GM23338 (cell line): ENCODE data around the gene RNF133. TPM values are rescaled to one million over a fixed set of nuclear protein-coding genes. Genes with fewer than 3 reads are reported as not detected.

Experiments
- ATAC-seq: fragments of 200-7000 bp; cut with Tn5 transposase; 3 replicates; pipeline ENCODE4 v1.9.1; 2020
- DNase-seq: peaks from one replicate; pipeline ENCODE4 v3.0.0-alpha.2; 2015; ENCODE audit warnings: low spot score
- H2AFZ ChIP-seq: fragments of 200-600 bp; sonication (generic); 2 replicates; pipeline ENCODE4 v1.8.0; 2016; ENCODE audit warnings: antibody characterized with exemption, mild to moderate bottlenecking, moderate library complexity
- H3F3A ChIP-seq: fragments of 200-600 bp; sonication (generic); replicated peaks from 2 replicates; pipeline ENCODE4 v1.8.0; 2017; ENCODE audit warnings: antibody characterized with exemption, mixed run types, low read depth
- H3K27ac ChIP-seq: fragments of 200-600 bp; sonication (generic); 2 replicates; pipeline ENCODE4 v1.6.1; 2016; ENCODE audit warnings: low read depth
- H3K27me3 ChIP-seq: fragments of 200-600 bp; sonication (generic); 2 replicates; pipeline ENCODE4 v1.8.0; 2016; ENCODE audit warnings: mild to moderate bottlenecking, mixed run types, moderate library complexity; ENCODE audit not compliant: insufficient read depth
- H3K36me3 ChIP-seq: fragments of 200-600 bp; sonication (generic); 2 replicates; pipeline ENCODE4 v1.8.0; 2016; ENCODE audit warnings: mild to moderate bottlenecking; ENCODE audit not compliant: insufficient read depth
- H3K4me1 ChIP-seq: fragments of 200-600 bp; sonication (generic); 2 replicates; pipeline ENCODE4 v1.8.0; 2016; ENCODE audit warnings: mild to moderate bottlenecking, moderate library complexity; ENCODE audit not compliant: insufficient read depth
- H3K4me2 ChIP-seq: fragments of 200-600 bp; sonication (generic); 2 replicates; pipeline ENCODE4 v1.7.1; 2017; ENCODE audit warnings: mixed run types
- H3K4me3 ChIP-seq: fragments of 200-600 bp; sonication (generic); 2 replicates; pipeline ENCODE4 v1.6.1; 2016; ENCODE audit warnings: mixed run types
- H3K79me2 ChIP-seq: fragments of 200-600 bp; sonication (generic); replicated peaks from 2 replicates; pipeline ENCODE4 v1.8.0; 2017; ENCODE audit warnings: mild to moderate bottlenecking; ENCODE audit not compliant: insufficient read depth
- H3K9me2 ChIP-seq: fragments of 200-600 bp; sonication (generic); 2 replicates; pipeline ENCODE4 v1.8.0; 2017; ENCODE audit not compliant: insufficient read depth
- H4K20me1 ChIP-seq: fragments of 200-600 bp; sonication (generic); replicated peaks from 2 replicates; pipeline ENCODE4 v1.8.0; 2017; ENCODE audit warnings: mild to moderate bottlenecking; ENCODE audit not compliant: insufficient read depth
- H3K27ac Mint-ChIP-seq: 2 replicates; pipeline ENCODE4 v1.8.0; 2020; ENCODE audit warnings: inconsistent platforms, mild to moderate bottlenecking, moderate library complexity, mixed read lengths
- H3K27me3 Mint-ChIP-seq: 3 replicates; pipeline ENCODE4 v1.8.0; 2022; ENCODE audit warnings: low read depth, mild to moderate bottlenecking, moderate library complexity, mixed read lengths, inconsistent platforms; ENCODE audit not compliant: insufficient read depth, poor library complexity
- H3K36me3 Mint-ChIP-seq: 3 replicates; pipeline ENCODE4 v1.8.0; 2021; ENCODE audit warnings: low read depth, mild to moderate bottlenecking, inconsistent platforms, moderate library complexity, mixed read lengths
- H3K4me1 Mint-ChIP-seq: 3 replicates; pipeline ENCODE4 v1.8.0; 2020; ENCODE audit warnings: mild to moderate bottlenecking, inconsistent platforms, mixed read lengths
- H3K4me3 Mint-ChIP-seq: 3 replicates; pipeline ENCODE4 v1.8.0; 2021; ENCODE audit warnings: moderate library complexity, mild to moderate bottlenecking, inconsistent platforms, mixed read lengths
- H3K9me3 Mint-ChIP-seq: 3 replicates; pipeline ENCODE4 v1.8.0; 2020; ENCODE audit warnings: moderate library complexity, mild to moderate bottlenecking, inconsistent platforms, mixed read lengths
- CREB1 ChIP-seq: fragments of 250-450 bp; sonication (Bioruptor Pico); IDR thresholded peaks from 2 replicates; pipeline ENCODE4 v1.5.0; 2020; ENCODE audit warnings: low read depth, mild to moderate bottlenecking, moderate library complexity
- CTCF ChIP-seq, 2 experiments: fragments of 200-600 bp in 1 of 2; sonication (generic) in 1 of 2; conservative IDR thresholded peaks; 2 replicates each; pipeline versions ENCODE4 v1.5.1 to v1.6.1; 2016 to 2017; ENCODE audit warnings: antibody characterized with exemption in 2 of 2, low read depth in 2 of 2, mild to moderate bottlenecking in 2 of 2, moderate library complexity in 1 of 2
- EZH2 ChIP-seq: fragments of 200-600 bp; sonication (generic); IDR thresholded peaks from one replicate; pipeline ENCODE4 v1.8.0; 2017; ENCODE audit warnings: antibody characterized with exemption, mild to moderate bottlenecking, low read depth; ENCODE audit not compliant: unreplicated experiment
- EZH2phosphoT487 ChIP-seq: fragments of 200-600 bp; sonication (generic); IDR thresholded peaks from one replicate; pipeline ENCODE4 v1.8.1; 2018; ENCODE audit warnings: antibody characterized with exemption; ENCODE audit not compliant: unreplicated experiment
- JUNB ChIP-seq: IDR thresholded peaks from one replicate; pipeline ENCODE4 v1.6.1; 2016; ENCODE audit warnings: antibody characterized with exemption; ENCODE audit not compliant: unreplicated experiment
- NANOG ChIP-seq: IDR thresholded peaks from 2 replicates; pipeline ENCODE4 v1.6.1; 2016; ENCODE audit warnings: antibody characterized with exemption, borderline replicate concordance
- REST ChIP-seq: IDR thresholded peaks from one replicate; pipeline ENCODE4 v1.6.1; 2018; ENCODE audit warnings: antibody characterized with exemption; ENCODE audit not compliant: unreplicated experiment
- STAT1 ChIP-seq: IDR thresholded peaks from one replicate; pipeline ENCODE4 v1.6.1; 2016; ENCODE audit warnings: antibody characterized with exemption; ENCODE audit not compliant: unreplicated experiment
- ZNF114 ChIP-seq: fragments of 250-450 bp; sonication (Bioruptor Pico); IDR thresholded peaks from 2 replicates; pipeline ENCODE4 v1.5.0; 2020; ENCODE audit warnings: mild to moderate bottlenecking, moderate library complexity
- polyA plus RNA-seq: library from polyadenylated mRNA; unstranded; fragments of >200 nt; fragmentation: Nextera tagmentation; extraction: Ambion mirVana; gene quantifications from 2 replicates; pipeline ENCODE4 v1.2.1, GENCODE V29; 2016
- total RNA-seq: library from RNA; depleted of rRNA; stranded (reverse); fragments of >200 nt; shearing (Covaris generic); gene quantifications from 2 replicates; pipeline ENCODE4 v1.2.3, GENCODE V29; 2014
- TF ChIP-seq, protein P1 (sequence below): fragments of 250-450 bp; sonication (Bioruptor Pico); IDR thresholded peaks from 2 replicates; pipeline ENCODE4 v1.5.0; 2020; ENCODE audit warnings: mild to moderate bottlenecking, moderate library complexity

RNF133 gene
- total and polyA plus RNA-seq, 2 experiments from 2014 or later, result 2.0 TPM; not detected in 1

GRCh38 chr7:122653685-122654084 lies 45.2 kb downstream of the RNF133 start (continued):
- TF ChIP-seq REST, result no peak
- no peak for TF ChIP-seq STAT1

DNA sequence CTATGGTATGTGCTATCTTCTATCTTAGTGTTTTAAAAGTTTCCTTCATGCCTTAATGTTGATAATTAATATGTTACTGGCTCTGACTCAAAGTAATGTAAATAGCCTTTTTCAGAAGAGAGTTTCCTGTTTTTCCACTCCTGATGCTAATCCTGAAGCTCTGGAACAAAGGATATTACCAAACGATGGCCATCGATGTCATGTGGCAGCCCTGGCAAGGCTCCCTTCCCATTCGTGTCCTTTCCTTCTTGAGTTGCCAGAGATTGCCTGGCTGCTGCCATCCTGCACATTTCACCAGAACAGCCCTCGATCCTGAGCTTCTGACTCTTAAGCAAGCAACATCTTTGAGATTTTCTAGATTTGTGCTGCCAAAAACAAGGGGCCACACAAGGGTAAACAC lies 46.0 kb downstream of the RNF133 start:
- Mint-ChIP-seq H3K36me3 (peaks cover 11% of the 10 kb centered on the region; the same call in 2 of the 3 replicates), H3K27ac (peak overlapping the region; percentile 37; the same call in 1 of the 2 replicates), H3K4me3 (no peak overlapping the region), H3K4me1 (peaks cover 5% of the 10 kb centered on the region; the same call in 2 of the 3 replicates), H3K9me3 (peaks cover 8% of the 10 kb centered on the region; the same call in 2 of the 3 replicates), H3K27me3 (no peaks in the 10 kb centered on the region)
- H3K9me2 ChIP-seq, result peaks cover 4% of the 10 kb centered on the region; the same call in 1 of the 2 replicates
- H3K4me3 ChIP-seq, result no peak overlapping the region
- H3K79me2 ChIP-seq, result no peaks in the 10 kb centered on the region
- no peak for DNase-seq
- no peaks in the 10 kb centered on the region for H3K27me3 ChIP-seq
- no peaks in the 10 kb centered on the region for H3K36me3 ChIP-seq
- ATAC-seq, result no peak
- TF ChIP-seq STAT1 (no peak), NANOG (no peak), EZH2phosphoT487 (no peak), ZNF114 (CRISPR knock-in tag) (no peak), JUNB (no peak), CTCF (conservative IDR thresholded peaks at IDR 0.05; ENCODE audit: low read depth in 2 of 2) (no peak), CREB1 (CRISPR knock-in tag) (no peak), EZH2 (no peak)
- TF ChIP-seq, protein P1, sequence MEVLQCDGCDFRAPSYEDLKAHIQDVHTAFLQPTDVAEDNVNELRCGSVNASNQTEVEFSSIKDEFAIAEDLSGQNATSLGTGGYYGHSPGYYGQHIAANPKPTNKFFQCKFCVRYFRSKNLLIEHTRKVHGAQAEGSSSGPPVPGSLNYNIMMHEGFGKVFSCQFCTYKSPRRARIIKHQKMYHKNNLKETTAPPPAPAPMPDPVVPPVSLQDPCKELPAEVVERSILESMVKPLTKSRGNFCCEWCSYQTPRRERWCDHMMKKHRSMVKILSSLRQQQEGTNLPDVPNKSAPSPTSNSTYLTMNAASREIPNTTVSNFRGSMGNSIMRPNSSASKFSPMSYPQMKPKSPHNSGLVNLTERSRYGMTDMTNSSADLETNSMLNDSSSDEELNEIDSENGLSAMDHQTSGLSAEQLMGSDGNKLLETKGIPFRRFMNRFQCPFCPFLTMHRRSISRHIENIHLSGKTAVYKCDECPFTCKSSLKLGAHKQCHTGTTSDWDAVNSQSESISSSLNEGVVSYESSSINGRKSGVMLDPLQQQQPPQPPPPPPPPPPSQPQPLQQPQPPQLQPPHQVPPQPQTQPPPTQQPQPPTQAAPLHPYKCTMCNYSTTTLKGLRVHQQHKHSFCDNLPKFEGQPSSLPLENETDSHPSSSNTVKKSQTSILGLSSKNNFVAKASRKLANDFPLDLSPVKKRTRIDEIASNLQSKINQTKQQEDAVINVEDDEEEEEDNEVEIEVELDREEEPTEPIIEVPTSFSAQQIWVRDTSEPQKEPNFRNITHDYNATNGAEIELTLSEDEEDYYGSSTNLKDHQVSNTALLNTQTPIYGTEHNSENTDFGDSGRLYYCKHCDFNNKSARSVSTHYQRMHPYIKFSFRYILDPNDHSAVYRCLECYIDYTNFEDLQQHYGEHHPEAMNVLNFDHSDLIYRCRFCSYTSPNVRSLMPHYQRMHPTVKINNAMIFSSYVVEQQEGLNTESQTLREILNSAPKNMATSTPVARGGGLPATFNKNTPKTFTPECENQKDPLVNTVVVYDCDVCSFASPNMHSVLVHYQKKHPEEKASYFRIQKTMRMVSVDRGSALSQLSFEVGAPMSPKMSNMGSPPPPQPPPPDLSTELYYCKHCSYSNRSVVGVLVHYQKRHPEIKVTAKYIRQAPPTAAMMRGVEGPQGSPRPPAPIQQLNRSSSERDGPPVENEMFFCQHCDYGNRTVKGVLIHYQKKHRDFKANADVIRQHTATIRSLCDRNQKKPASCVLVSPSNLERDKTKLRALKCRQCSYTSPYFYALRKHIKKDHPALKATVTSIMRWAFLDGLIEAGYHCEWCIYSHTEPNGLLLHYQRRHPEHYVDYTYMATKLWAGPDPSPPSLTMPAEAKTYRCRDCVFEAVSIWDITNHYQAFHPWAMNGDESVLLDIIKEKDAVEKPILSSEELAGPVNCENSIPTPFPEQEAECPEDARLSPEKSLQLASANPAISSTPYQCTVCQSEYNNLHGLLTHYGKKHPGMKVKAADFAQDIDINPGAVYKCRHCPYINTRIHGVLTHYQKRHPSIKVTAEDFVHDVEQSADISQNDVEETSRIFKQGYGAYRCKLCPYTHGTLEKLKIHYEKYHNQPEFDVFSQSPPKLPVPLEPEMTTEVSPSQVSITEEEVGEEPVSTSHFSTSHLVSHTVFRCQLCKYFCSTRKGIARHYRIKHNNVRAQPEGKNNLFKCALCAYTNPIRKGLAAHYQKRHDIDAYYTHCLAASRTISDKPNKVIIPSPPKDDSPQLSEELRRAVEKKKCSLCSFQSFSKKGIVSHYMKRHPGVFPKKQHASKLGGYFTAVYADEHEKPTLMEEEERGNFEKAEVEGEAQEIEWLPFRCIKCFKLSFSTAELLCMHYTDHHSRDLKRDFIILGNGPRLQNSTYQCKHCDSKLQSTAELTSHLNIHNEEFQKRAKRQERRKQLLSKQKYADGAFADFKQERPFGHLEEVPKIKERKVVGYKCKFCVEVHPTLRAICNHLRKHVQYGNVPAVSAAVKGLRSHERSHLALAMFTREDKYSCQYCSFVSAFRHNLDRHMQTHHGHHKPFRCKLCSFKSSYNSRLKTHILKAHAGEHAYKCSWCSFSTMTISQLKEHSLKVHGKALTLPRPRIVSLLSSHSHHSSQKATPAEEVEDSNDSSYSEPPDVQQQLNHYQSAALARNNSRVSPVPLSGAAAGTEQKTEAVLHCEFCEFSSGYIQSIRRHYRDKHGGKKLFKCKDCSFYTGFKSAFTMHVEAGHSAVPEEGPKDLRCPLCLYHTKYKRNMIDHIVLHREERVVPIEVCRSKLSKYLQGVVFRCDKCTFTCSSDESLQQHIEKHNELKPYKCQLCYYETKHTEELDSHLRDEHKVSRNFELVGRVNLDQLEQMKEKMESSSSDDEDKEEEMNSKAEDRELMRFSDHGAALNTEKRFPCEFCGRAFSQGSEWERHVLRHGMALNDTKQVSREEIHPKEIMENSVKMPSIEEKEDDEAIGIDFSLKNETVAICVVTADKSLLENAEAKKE (CRISPR knock-in tag), result no peak
- H3K4me1 ChIP-seq, result no peaks in the 10 kb centered on the region
- H3F3A ChIP-seq, result no peaks in the 10 kb centered on the region
- H3K4me2 ChIP-seq, result no peak overlapping the region; the same call in 1 of the 2 replicates
- H4K20me1 ChIP-seq, result no peaks in the 10 kb centered on the region
- no peak overlapping the region for H2AFZ ChIP-seq
- no peak overlapping the region for H3K27ac ChIP-seq
